NB4 (cell line): ENCODE data around the gene SSBP3.

Source experiments
- TF ChIP-seq, protein P1 (sequence below): IDR thresholded peaks from one replicate; pipeline ENCODE4 v1.5.1; 2012; ENCODE audit warnings: low read depth, low read length
- TF ChIP-seq, protein P2 (sequence below): IDR thresholded peaks from 2 replicates; pipeline ENCODE4 v1.6.1; 2011; ENCODE audit warnings: low read depth, low read length

DNA sequence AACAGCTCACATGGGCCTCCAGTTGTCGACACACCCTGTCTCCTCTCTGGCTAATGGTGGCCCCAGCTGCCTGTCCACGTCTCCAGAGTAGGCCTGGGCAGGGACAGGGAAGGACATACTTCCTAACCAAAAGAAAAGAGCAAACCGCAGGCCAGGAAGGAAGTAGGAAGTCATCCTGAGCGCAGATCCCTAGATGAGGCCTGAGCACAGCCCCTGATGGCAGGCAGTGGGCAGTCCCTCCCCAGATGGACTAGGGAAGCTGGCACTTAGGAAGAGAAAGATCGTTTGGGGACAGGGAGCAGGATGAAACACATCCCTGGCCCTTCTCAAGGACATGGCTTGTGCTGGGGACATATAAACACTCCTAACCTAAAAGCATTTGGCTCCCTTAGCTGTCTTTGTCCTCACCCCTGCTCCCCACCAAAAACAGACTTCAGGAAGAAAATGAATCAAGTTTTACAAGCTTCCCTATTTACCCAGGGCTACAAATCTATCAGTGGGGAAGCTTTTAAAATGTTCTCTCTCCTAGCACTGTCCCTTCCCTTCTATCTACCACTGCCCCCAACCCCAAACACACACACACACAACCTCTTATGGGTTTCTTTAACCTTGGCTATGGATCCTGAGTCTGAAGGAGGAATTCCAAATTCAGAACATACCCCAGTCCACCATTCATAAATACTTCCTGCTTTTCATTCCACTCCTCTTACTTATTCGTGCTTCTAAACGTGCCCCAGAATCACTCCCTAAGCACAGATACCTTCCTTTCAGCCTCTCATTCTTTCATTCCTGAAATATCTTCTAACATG is 21.1 kb downstream of the SSBP3 start:
- TF ChIP-seq, protein P1, sequence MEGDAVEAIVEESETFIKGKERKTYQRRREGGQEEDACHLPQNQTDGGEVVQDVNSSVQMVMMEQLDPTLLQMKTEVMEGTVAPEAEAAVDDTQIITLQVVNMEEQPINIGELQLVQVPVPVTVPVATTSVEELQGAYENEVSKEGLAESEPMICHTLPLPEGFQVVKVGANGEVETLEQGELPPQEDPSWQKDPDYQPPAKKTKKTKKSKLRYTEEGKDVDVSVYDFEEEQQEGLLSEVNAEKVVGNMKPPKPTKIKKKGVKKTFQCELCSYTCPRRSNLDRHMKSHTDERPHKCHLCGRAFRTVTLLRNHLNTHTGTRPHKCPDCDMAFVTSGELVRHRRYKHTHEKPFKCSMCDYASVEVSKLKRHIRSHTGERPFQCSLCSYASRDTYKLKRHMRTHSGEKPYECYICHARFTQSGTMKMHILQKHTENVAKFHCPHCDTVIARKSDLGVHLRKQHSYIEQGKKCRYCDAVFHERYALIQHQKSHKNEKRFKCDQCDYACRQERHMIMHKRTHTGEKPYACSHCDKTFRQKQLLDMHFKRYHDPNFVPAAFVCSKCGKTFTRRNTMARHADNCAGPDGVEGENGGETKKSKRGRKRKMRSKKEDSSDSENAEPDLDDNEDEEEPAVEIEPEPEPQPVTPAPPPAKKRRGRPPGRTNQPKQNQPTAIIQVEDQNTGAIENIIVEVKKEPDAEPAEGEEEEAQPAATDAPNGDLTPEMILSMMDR: no peak
- TF ChIP-seq, protein P2, sequence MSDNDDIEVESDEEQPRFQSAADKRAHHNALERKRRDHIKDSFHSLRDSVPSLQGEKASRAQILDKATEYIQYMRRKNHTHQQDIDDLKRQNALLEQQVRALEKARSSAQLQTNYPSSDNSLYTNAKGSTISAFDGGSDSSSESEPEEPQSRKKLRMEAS: no peak
